Keratinocyte (primary cell): ENCODE measurements around the gene AKR1E2. TPM values are rescaled to one million over a fixed set of nuclear protein-coding genes. Genes with fewer than 3 reads are reported as not detected.

ENCODE experiments used
- DNase-seq: peaks from one replicate; pipeline ENCODE4 v3.0.0-alpha.2; 2011; ENCODE audit warnings: low read depth, missing footprints, low spot score
- FAIRE-seq: peaks from 2 replicates; lab custom pipeline; 2011; peaks lifted over from hg19 to GRCh38; lab: Jason Lieb, UNC
- H2AFZ ChIP-seq: 2 replicates; pipeline ENCODE4 v1.6.0; 2012; ENCODE audit warnings: low read length, control low read depth, inconsistent platforms; ENCODE audit not compliant: control insufficient read depth
- H3K27ac ChIP-seq: 2 replicates; pipeline ENCODE4 v1.5.1; 2011; ENCODE audit warnings: low read length; ENCODE audit not compliant: control insufficient read depth, insufficient read depth
- H3K27me3 ChIP-seq: 3 replicates; pipeline ENCODE4 v1.6.0; 2011; ENCODE audit warnings: low read length; ENCODE audit not compliant: control insufficient read depth, insufficient read depth; ENCODE audit errors: extremely low read depth
- H3K36me3 ChIP-seq, 2 experiments: 2 replicates in 1 of 2; 3 replicates in 1 of 2; pipeline ENCODE4 v1.5.1; 2011; ENCODE audit warnings: low read length in 2 of 2, mild to moderate bottlenecking in 1 of 2; ENCODE audit not compliant: control insufficient read depth in 2 of 2, insufficient read depth in 2 of 2; ENCODE audit errors: extremely low read depth in 1 of 2
- H3K4me1 ChIP-seq: 3 replicates; pipeline ENCODE4 v1.5.1; 2011; ENCODE audit warnings: low read length; ENCODE audit not compliant: control insufficient read depth, insufficient read depth; ENCODE audit errors: extremely low read depth
- H3K4me2 ChIP-seq: 3 replicates; pipeline ENCODE4 v1.6.0; 2011; ENCODE audit warnings: low read depth, low read length; ENCODE audit not compliant: control insufficient read depth, insufficient read depth; ENCODE audit errors: extremely low read depth
- H3K4me3 ChIP-seq, 3 experiments: fragments of 200-600 bp in 1 of 3; sonication (generic) in 1 of 3; 2 replicates in 2 of 3; 3 replicates in 1 of 3; pipeline ENCODE4 v1.5.1; 2011 to 2016; ENCODE audit warnings: low read length in 3 of 3, mild to moderate bottlenecking in 3 of 3, control low read depth in 2 of 3, inconsistent platforms in 1 of 3, low read depth in 1 of 3, mixed read lengths in 1 of 3, mixed run types in 1 of 3, moderate library complexity in 1 of 3; ENCODE audit not compliant: control insufficient read depth in 2 of 3, insufficient read depth in 2 of 3; ENCODE audit errors: extremely low read depth in 1 of 3
- H3K79me2 ChIP-seq: 2 replicates; pipeline ENCODE4 v1.6.0; 2012; ENCODE audit warnings: low read length; ENCODE audit not compliant: control insufficient read depth, insufficient read depth
- H3K9ac ChIP-seq: 3 replicates; pipeline ENCODE4 v1.6.0; 2011; ENCODE audit warnings: low read length; ENCODE audit not compliant: control insufficient read depth, insufficient read depth; ENCODE audit errors: extremely low read depth
- H3K9me1 ChIP-seq: 3 replicates; pipeline ENCODE4 v1.6.0; 2011; ENCODE audit warnings: low read length; ENCODE audit not compliant: control insufficient read depth, insufficient read depth; ENCODE audit errors: extremely low read depth
- H3K9me3 ChIP-seq: 2 replicates; pipeline ENCODE4 v1.5.1; 2012; ENCODE audit warnings: low read depth, low read length; ENCODE audit not compliant: control insufficient read depth
- H4K20me1 ChIP-seq: 3 replicates; pipeline ENCODE4 v1.6.0; 2011; ENCODE audit warnings: low read length; ENCODE audit not compliant: control insufficient read depth, insufficient read depth; ENCODE audit errors: extremely low read depth
- EZH2 ChIP-seq: IDR thresholded peaks from one replicate; pipeline ENCODE4 v1.6.1; 2012; ENCODE audit warnings: inconsistent platforms, mild to moderate bottlenecking, low read length, moderate library complexity
- dilution Hi-C: fragments of 300-500 bp; cut with MboI; formaldehyde crosslinking; loops from one replicate; pipeline ENCODE4 v1.7.0; 2020; ENCODE audit warnings: low sequenced_read_pairs; ENCODE audit not compliant: extremely low pct_ligation_motif_present
- polyA plus RNA-seq, 5 experiments: library from polyadenylated mRNA; depleted of rRNA in 3 of 5; stranded (reverse) in 3 of 5; stranded (forward) in 1 of 5; unstranded in 1 of 5; fragments of >200 nt; gene quantifications; 1 replicate in 1 of 5; 2 replicates in 3 of 5; 3 replicates in 1 of 5; pipeline versions ENCODE4 v1.2.1 to v1.2.3, GENCODE V29; 2011 to 2012; ENCODE audit warnings: missing spikeins in 2 of 5, low read depth in 1 of 5, low replicate concordance in 1 of 5
- TF ChIP-seq, protein P1 (sequence below), 3 experiments: IDR thresholded peaks in 1 of 3; conservative IDR thresholded peaks in 1 of 3; optimal IDR thresholded peaks in 1 of 3; 2 replicates in 2 of 3; 3 replicates in 1 of 3; pipeline versions ENCODE3 to v1.5.1; 2011; ENCODE audit warnings: low read length in 3 of 3, mild to moderate bottlenecking in 3 of 3, moderate library complexity in 2 of 3, control low read depth in 1 of 3, inconsistent platforms in 1 of 3; ENCODE audit not compliant: insufficient read depth in 2 of 3; ENCODE audit errors: extremely low read depth in 1 of 3

Gene AKR1E2
- polyA plus RNA-seq, 1 donor (not counting 4 experiments of a cell fraction or from before 2014, with no cell fraction given) = 1.9 TPM

DNA sequence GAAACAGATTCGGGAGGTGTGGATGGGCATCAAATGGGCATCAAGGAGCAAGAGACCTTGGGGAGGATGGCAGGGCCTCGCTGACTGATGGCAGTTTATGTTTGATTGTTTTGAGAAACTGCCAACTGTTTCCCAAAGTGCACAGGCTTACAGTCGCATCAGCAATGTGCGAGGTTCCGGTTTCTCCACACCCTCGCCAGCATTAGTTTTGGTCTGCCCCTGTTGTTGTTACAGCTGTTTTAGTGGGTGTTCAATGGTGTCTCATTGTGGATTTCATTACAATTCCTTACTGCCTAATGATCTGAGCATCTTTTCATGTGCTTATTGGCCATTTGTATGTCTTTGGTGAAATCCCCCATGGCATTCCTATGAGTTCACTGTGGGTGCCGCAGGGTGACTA, 24.4 kb downstream of the AKR1E2 start:
- Histone ChIP-seq H3K27ac (no peak overlapping the region), H3K4me2 (no peak overlapping the region), H3K4me3 (no peak overlapping the region), H3K79me2 (no peaks in the 10 kb centered on the region), H3K4me1 (peaks cover 12% of the 10 kb centered on the region), H4K20me1 (no peaks in the 10 kb centered on the region), H3K9me1 (no peaks in the 10 kb centered on the region), H3K9ac (no peak overlapping the region), H3K27me3 (no peaks in the 10 kb centered on the region), H2AFZ (no peak overlapping the region), H3K9me3 (no peaks in the 10 kb centered on the region), H3K36me3 (no peaks in the 10 kb centered on the region)
- DNase-seq = no peak
- no peak for TF ChIP-seq EZH2
- TF ChIP-seq, protein P1, sequence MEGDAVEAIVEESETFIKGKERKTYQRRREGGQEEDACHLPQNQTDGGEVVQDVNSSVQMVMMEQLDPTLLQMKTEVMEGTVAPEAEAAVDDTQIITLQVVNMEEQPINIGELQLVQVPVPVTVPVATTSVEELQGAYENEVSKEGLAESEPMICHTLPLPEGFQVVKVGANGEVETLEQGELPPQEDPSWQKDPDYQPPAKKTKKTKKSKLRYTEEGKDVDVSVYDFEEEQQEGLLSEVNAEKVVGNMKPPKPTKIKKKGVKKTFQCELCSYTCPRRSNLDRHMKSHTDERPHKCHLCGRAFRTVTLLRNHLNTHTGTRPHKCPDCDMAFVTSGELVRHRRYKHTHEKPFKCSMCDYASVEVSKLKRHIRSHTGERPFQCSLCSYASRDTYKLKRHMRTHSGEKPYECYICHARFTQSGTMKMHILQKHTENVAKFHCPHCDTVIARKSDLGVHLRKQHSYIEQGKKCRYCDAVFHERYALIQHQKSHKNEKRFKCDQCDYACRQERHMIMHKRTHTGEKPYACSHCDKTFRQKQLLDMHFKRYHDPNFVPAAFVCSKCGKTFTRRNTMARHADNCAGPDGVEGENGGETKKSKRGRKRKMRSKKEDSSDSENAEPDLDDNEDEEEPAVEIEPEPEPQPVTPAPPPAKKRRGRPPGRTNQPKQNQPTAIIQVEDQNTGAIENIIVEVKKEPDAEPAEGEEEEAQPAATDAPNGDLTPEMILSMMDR (optimal IDR thresholded peaks at IDR 0.05 in 1 of 3, IDR thresholded peaks at IDR 0.05 in 1 of 3, conservative IDR thresholded peaks at IDR 0.05 in 1 of 3; ENCODE audit: extremely low read depth in 1 of 3, insufficient read depth in 2 of 3, low read length in 3 of 3) = no peak
- no peak for FAIRE-seq
- dilution Hi-C loops = no loop called here

DNA sequence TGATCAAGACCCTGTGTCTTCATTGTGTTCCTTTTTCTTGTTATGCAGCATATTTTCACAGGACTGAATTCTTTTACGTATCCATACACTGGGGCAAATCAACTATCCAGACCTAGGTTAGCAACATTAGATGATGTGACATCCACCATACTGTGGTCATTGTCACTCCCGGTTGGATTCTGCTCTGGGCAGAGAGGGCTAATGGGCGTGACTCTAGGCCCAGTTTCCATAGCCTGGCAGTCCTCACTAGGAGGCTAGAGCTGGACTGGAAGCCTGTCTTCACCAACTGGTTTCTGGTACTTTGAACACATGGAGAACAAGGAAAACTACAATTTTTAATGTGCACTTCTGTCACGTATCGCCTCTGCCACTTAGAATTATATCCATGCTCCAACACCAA, 25.2 kb downstream of the AKR1E2 start:
- no peak for DNase-seq
- Histone ChIP-seq H3K9ac (no peak overlapping the region), H3K4me1 (peaks cover 12% of the 10 kb centered on the region)

More for the DNA sequence above, 25.2 kb downstream of the AKR1E2 start:
- no peak for FAIRE-seq
- dilution Hi-C loops = no loop called here
- H3K9me3 ChIP-seq = no peaks in the 10 kb centered on the region
- no peaks in the 10 kb centered on the region for H3K36me3 ChIP-seq
- no peaks in the 10 kb centered on the region for H4K20me1 ChIP-seq
- H3K4me3 ChIP-seq = no peak overlapping the region
- H3K27me3 ChIP-seq = no peaks in the 10 kb centered on the region
- H3K79me2 ChIP-seq = no peaks in the 10 kb centered on the region
- H3K4me2 ChIP-seq = no peak overlapping the region
- no peak for TF ChIP-seq EZH2
- TF ChIP-seq, protein P1 (optimal IDR thresholded peaks at IDR 0.05 in 1 of 3, IDR thresholded peaks at IDR 0.05 in 1 of 3, conservative IDR thresholded peaks at IDR 0.05 in 1 of 3; ENCODE audit: extremely low read depth in 1 of 3, insufficient read depth in 2 of 3, low read length in 3 of 3) = no peak
- H2AFZ ChIP-seq = no peak overlapping the region
- no peaks in the 10 kb centered on the region for H3K9me1 ChIP-seq
- H3K27ac ChIP-seq = no peak overlapping the region
